Raji (cell line): Measurements from ENCODE around the gene MMP20.

ENCODE experiments used
- POLR2A ChIP-seq: IDR thresholded peaks from 2 replicates; pipeline ENCODE4 v1.6.1; 2011; ENCODE audit warnings: low read depth, low read length, control low read depth; ENCODE audit not compliant: insufficient read depth

The MMP20 gene

DNA sequence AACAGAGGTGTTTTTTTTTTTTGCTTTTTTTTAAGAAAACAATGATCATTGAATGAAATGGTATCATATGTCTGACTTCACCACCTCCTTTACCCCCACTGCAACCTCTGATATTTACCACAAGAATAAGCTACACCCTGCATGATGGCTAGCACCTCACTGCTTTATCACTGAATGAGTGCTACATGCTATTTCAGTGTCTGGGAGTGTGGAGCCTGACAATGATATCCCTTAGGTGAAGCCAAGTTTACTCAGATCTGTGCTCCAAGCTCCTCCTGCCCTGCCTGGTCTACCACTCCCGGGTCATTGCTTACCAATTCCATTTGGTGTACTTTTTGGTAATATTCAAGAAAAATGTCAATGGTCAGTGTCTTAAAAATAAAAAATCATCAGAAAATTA is 21.1 kb downstream of the MMP20 start:
- TF ChIP-seq POLR2A, result no peak

DNA sequence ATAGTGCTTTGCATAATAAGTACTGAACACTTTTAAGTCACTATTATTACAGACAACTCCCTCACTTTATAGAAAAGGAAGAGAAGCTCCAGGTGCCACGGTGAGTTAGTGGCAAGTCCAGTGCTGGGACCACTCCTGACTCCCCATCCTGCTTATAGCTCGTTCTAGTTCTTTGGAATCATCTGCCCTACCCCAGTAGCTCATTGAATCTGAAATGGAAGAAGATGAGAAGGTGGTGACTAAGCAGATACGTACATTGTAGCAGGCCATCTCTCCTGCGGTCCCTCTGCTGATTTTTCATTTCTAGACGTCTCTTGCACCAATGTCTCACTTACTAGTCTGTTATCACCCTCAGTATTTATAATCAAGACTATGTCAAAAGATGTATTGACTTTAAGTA is 21.6 kb downstream of the MMP20 start:
- TF ChIP-seq POLR2A, result no peak

DNA sequence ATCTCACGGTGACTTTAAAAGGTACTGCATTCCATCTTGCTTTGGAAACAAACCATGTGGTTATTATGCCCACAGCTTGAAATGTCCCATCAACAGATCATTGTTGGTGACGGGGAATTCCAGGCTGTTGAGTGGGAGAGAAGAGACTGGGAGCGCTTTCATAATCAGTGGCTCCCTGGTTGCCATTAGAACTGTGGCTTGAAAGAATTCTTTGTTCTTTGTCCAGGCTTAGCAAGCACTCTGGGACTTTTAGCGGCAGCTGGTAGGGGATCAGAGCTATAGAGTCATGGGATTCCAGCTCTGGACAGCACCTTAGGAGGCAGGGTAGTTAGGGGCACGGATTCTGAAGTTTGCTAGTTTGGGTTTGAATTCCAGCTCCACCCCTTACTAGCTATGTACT is 22.0 kb downstream of the MMP20 start:
- TF ChIP-seq POLR2A, result no peak

DNA sequence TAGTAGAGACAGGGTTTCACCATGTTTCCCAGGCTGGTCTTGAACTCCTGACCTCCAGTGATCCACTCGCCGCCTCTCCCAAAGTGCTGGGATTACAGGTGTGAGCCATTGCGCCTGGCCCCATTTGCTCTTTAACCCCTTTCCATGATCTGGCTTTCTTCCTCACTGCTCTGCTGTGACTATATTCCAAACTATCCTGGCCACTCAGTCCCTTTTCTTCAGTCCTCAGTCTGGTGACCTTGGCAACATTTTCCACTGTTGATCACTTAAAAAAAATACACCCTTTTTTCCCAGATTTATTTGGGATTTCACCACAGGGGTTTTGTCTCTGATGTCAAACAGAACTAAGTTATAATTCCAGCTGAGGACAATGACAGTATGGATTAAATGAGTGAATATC is 24.5 kb downstream of the MMP20 start:
- TF ChIP-seq POLR2A, result no peak

DNA sequence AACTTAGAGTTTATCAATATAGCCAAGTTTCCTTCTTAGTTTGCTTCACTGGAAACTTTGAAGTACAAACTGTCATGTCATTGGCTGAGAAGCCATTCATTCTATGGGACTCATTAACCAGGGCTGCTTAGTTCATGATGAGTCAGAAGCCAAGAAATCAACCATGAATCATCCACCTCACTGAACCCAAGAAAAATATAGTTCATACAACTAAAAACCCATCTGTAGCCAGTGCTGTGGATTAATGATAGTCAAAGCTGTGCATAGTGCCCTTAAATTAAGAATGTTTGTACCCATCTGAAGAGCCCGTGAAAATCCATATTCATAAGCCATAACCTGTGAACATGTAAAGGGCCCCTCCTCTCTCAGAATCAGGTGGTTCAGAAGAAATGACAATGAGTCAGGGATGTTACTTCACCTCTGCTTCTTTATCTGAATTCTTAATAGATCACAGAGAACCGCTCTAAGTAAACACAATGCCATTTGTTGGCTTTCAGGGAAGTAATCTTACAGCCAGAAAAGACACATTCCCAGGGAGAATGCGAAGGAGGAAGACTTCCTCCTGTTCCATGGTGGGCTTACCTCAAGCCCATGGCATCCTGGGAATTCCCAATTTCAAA is 25.4 kb downstream of the MMP20 start:
- no peak for TF ChIP-seq POLR2A

DNA sequence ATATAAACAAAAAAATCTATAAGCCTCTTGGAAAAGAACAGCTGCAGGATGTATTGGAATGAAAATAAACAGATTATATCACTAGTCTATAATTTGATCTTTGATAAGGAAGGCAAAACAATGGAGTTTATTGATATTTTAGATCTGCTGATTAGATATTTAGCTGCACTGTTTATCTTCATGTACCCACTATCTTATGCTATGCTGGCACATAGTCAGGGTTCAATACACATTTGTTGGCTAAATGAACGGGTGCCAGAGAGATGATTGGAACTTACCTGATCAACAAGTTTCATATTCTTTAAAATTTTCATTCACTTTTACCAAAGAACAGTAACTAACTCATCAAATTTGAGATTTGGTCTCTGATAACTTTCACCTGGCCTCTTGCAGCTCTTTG is 26.9 kb downstream of the MMP20 start:
- TF ChIP-seq POLR2A, result no peak

DNA sequence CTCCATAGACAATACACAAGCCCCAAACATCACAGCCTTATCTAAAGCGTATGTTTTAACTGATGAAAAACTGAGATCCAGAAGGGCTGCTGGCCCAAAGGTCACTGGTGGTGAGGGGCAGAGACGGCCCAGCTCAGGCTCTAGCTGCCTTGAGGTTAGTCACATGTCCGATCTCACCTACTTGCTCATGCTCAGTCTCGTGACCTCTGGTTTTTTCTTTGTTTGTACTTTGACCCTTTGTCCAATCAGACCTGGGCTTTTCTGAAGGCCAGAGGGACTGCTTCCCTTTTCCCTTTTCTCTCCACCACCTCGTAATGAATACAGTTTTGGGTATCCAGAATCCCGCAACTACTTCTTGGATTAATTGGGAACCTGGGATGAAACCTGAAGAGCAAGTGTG is 28.6 kb downstream of the MMP20 start:
- no peak for TF ChIP-seq POLR2A

DNA sequence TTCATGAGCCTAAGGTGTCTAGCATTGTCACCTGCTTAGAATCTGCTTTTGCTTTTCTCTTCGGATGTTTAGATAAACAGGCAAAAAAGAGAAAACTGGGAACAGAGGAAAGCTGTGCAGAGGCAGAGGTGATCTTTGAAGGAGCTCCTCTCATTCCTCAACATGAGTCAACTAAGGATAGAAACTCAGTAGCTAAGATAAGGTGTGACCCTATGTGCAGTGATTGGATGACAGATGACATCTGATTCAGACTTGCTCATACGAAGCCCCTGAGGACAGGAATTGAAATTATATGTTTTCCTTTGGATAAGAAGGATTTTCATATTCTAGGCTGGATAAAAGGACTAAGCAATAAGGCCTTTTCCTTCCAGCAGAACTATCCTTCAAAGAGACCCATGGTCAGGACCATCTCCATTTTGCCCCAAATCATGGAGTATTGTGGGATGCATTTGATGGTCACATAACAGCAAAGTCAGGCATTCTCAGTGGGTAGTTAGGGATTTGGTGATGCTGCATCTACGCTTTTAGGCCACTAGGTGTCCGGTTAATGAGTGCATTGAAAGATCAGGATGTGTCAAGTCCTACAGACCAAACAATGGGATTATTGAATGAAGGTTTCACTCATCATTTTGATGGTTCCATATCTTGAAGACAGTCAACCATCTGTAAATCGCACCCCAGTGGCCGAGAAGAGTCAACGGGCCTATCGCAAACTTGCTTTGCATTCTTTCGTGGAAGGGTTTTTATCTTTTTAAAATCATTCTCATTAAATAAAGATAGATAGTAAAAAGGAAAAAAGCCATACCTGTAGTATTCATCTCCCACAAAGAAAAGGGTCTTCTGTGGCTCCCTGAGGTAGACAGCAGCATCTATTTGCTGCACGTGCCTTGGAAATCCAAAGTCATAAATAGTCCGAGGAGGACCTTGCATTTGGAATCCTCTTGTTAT is 32.2 kb downstream of the MMP20 start:
- TF ChIP-seq POLR2A, result no peak

DNA sequence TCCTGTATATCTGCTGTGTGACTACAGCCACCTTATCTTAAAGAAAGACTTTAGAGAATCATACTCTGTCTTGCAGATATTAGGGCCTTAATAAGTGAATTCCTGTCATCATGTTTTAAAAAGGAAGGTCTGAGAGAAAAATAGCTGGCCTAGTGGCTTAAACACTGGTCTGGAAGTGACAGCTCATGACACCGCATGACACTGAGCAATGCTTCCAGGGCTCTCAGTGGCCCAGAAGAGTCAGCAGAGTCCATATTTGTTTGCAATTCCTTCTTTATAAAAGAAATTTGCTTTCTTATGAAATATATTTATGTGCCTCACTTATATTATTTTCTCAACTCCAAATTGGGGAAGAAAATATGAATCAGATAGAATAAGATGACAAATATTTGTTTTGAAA is 33.0 kb downstream of the MMP20 start:
- TF ChIP-seq POLR2A, result no peak

DNA sequence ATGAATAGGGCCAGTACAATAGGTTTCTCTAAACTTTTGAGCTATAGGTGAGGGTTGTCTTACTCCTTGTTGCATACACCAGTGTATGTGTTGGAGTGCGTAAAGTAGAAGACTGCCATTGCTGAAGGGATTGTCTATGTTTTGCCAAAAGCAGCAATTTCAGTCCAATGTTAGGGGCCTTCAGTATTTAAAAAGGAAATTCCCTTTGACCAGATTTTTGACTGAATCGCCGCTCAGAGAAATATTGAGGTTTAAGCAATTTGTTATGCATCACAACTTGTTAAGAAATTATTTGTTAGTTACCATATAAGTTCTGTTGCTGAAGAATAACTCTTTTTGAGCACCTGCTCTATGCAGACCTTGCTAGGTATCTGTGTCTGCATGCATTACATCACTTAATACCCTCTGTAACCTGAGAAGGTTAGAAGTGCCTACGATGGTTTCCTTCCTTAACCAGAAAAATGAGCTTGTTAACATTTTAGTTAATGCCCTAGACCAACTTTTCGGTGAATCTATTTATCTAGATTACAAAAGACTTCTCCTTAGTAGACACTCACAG is 33.9 kb downstream of the MMP20 start:
- no peak for TF ChIP-seq POLR2A

DNA sequence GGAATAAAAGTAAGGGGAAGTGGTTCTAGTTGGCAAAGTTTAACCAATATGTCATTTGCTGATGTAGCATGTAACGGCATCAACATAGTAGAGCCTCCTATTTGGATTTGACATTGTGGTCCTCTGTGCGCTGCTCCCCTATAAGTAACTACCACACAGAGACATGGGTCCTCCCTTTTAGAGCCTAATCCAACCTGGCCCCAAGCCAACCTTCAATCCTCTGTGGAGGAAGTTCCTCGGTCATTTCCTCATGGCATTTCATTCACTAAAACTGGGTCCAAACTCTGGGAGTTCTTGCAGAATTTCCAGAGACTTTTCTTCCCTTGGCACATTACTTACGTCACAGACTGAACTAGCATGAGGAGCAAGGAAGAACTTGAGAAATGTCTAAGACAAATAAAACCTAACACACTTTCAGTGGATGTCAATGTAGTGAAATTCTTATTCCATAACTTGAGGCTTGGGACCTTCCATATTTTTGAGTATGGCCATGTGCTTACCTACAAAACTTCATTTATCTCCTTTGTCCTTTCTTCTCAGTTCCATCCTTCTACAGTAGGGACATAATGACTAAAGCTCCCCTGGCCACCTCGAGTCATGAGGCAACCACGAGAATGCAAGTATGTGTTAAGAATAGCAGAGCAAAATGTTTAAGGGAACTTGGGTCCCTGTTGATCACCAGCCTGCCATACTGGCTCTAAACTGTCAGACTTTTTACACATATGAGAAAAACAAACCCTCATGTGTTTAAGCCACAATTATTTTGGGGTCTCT is 34.7 kb downstream of the MMP20 start:
- TF ChIP-seq POLR2A, result no peak

DNA sequence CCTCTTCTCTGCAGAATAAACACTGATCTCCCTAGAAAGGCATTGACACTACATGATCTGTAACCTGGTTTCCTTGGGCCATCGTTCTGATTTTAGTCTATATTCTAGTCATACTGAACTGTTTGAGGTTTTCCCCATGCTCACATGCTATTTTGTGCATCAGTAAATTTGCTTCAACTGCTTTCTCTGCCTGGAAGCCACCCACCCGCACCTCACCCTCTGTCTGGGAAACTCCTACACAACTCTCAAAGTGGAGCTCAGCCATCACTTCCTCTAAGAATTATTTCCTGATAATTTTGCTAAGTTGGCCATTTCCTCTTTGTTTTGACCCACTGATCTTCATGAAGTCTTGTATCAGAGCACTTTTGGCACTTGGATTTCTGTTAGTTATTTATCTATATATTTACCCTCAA is 36.1 kb downstream of the MMP20 start:
- TF ChIP-seq POLR2A, result no peak

DNA sequence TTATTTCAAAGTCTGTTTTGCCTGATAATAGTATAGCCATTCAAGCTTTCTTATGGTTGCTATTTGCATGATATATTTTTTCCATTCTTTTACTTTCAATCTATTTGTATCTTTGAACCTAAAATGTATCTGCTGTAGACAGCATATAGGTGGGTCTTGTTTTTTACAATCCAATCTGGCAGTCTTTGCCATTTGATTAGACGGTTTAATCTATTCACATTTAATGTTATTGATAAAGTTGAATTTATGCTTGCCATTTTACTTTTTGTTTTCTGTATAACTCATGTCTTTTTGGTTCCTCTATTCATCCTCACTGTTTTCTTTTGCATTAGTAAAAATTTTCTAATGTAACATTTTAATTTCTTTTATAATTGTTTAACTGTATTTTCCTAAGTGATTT is 37.4 kb downstream of the MMP20 start:
- TF ChIP-seq POLR2A, result no peak

DNA sequence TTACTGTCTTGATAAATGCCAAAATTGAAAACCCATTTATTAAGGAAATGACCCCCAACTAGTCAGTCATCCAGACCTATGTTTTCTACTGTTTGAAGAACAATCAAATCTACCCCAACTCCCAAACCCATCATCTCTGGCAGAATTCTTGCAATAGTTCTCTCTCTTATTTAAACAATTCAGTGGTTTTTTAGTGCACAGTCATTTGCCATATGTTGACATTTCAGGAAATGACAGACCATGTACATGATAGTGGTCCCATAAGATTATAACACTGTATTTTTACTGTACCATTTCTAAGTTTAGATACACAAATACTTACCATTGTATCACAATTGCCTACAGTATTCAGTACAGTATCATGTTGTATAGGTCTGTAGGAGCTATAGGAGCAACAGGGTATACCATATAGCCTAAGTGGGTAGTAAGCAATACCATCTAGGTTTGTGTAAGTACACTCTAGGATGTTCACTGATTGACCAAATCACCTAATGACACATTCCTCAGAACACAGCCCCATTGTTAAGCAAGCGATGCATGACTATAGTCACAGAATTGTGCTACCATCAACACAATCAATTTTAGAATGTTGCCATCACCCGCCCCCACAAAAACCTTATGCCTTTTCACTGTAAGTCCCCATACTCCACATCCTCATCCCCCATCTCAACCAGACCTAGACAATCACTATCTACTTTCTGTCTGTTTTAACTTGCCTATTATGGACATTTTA is 41.8 kb downstream of the MMP20 start:
- TF ChIP-seq POLR2A, result no peak

DNA sequence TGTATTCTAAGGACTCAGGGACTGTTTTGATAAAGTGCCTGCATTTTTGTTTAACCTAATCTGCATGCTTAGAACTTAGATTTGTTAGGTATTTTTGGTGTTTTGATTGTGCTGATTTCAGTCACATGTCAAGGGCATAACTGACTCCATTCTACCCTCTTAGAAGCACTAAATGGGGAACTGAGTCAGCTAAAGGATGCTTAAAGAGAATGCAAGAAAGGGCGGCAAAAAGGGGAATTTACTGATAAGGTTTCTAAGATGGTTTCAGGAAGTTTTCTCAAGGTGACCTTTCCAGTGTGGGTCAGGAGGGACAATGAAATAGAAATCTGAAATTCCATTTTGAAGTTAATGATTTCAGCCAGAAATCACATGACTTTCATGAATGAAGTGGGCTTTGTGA is 43.0 kb downstream of the MMP20 start:
- no peak for TF ChIP-seq POLR2A
